ENCODE measurements around the gene COG5.

The COG5 gene

DNA sequence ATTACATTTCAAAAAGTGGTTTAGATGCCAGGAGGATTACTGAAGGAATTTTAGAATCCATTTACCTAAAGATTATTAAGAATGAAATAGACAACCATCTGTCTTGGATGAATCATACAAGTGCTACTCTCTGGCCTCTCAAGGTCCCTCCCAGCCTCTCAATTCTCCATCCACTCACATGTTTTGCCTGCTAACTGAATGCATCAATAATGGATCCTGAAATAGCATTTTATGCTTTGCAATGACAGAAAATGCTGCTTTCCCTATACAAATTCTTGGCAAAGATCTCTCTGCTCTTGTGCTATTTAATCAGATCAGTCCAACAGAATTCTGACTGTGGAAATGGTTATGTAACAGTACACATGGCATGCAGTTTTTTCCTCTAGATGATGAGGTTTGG lies 326.9 kb downstream of the COG5 start:
- no peak for TF ChIP-seq GABPA (IDR thresholded peaks at IDR 0.05; ENCODE audit: low read depth)
- TF ChIP-seq POLR2AphosphoS5 (IDR thresholded peaks at IDR 0.05; ENCODE audit: low read depth) = no peak
- no peak for TF ChIP-seq SPI1 (IDR thresholded peaks at IDR 0.05; ENCODE audit: borderline replicate concordance, low read depth)
- TF ChIP-seq, protein P1, sequence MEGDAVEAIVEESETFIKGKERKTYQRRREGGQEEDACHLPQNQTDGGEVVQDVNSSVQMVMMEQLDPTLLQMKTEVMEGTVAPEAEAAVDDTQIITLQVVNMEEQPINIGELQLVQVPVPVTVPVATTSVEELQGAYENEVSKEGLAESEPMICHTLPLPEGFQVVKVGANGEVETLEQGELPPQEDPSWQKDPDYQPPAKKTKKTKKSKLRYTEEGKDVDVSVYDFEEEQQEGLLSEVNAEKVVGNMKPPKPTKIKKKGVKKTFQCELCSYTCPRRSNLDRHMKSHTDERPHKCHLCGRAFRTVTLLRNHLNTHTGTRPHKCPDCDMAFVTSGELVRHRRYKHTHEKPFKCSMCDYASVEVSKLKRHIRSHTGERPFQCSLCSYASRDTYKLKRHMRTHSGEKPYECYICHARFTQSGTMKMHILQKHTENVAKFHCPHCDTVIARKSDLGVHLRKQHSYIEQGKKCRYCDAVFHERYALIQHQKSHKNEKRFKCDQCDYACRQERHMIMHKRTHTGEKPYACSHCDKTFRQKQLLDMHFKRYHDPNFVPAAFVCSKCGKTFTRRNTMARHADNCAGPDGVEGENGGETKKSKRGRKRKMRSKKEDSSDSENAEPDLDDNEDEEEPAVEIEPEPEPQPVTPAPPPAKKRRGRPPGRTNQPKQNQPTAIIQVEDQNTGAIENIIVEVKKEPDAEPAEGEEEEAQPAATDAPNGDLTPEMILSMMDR (IDR thresholded peaks at IDR 0.05; ENCODE audit: insufficient read depth, low read length) = no peak
- TF ChIP-seq, protein P2, sequence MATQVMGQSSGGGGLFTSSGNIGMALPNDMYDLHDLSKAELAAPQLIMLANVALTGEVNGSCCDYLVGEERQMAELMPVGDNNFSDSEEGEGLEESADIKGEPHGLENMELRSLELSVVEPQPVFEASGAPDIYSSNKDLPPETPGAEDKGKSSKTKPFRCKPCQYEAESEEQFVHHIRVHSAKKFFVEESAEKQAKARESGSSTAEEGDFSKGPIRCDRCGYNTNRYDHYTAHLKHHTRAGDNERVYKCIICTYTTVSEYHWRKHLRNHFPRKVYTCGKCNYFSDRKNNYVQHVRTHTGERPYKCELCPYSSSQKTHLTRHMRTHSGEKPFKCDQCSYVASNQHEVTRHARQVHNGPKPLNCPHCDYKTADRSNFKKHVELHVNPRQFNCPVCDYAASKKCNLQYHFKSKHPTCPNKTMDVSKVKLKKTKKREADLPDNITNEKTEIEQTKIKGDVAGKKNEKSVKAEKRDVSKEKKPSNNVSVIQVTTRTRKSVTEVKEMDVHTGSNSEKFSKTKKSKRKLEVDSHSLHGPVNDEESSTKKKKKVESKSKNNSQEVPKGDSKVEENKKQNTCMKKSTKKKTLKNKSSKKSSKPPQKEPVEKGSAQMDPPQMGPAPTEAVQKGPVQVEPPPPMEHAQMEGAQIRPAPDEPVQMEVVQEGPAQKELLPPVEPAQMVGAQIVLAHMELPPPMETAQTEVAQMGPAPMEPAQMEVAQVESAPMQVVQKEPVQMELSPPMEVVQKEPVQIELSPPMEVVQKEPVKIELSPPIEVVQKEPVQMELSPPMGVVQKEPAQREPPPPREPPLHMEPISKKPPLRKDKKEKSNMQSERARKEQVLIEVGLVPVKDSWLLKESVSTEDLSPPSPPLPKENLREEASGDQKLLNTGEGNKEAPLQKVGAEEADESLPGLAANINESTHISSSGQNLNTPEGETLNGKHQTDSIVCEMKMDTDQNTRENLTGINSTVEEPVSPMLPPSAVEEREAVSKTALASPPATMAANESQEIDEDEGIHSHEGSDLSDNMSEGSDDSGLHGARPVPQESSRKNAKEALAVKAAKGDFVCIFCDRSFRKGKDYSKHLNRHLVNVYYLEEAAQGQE (IDR thresholded peaks at IDR 0.05; ENCODE audit: insufficient replicate concordance, low read depth) = no peak
- Histone ChIP-seq H3K27me3 (ENCODE audit: insufficient read depth, poor library complexity, severe bottlenecking) (no peaks in the 10 kb centered on the region), H3K4me3 (replicated peaks; ENCODE audit: insufficient read depth, low read length) (no peak overlapping the region), H3K27ac (replicated peaks) (no peak overlapping the region)
- DNase-seq (ENCODE audit: low read depth in 1 of 2, low spot score in 1 of 2) = no peak

DNA sequence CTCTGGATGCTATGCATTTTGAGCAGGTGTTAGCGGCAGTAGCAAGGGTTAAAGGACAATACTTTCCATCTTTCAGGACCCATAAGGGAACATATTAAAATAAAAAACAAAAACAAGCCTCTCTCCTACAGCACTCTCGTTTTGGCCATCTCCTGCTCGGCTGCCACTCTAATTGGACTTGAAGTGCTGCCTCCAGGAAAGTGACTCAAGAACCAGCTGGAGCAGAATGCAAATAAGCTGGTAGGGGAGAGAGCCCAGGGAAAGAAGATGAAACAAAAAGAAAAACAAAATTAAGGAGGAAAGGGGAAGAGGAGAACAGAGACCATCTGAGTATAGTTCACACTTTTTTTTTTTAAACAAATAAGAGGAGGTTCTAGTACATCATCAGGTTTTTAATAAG lies 329.3 kb downstream of the COG5 start:
- TF ChIP-seq, protein P2 (IDR thresholded peaks at IDR 0.05; ENCODE audit: insufficient replicate concordance, low read depth) = no peak
- TF ChIP-seq, protein P1 (IDR thresholded peaks at IDR 0.05; ENCODE audit: insufficient read depth, low read length) = no peak
- no peak for TF ChIP-seq POLR2AphosphoS5 (IDR thresholded peaks at IDR 0.05; ENCODE audit: low read depth)
- no peak for TF ChIP-seq SPI1 (IDR thresholded peaks at IDR 0.05; ENCODE audit: borderline replicate concordance, low read depth)
- TF ChIP-seq GABPA (IDR thresholded peaks at IDR 0.05; ENCODE audit: low read depth) = no peak
- H3K27ac ChIP-seq (replicated peaks) = no peak overlapping the region
- DNase-seq (ENCODE audit: low read depth in 1 of 2, low spot score in 1 of 2) = no peak
- H3K4me3 ChIP-seq (replicated peaks; ENCODE audit: insufficient read depth, low read length) = no peak overlapping the region
- no peaks in the 10 kb centered on the region for H3K27me3 ChIP-seq (ENCODE audit: insufficient read depth, poor library complexity, severe bottlenecking)

DNA sequence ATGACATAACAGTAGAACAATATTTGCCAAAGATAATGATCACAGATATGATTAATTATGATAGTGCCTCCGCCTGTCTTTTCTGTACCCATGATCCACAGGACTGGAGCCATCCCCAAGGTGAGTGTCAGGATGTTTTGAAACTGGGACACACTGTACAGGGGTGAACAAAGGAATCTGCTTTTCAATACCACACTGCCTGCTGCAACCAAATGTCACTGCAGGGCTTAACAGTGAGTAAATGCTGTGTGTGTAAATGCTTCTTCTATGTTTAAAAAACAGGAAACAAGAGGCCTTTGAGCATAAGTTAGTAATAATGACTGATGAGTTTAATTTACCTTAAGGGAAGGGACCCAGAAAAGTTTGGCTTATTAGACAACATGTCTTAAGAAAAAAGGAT lies 329.7 kb downstream of the COG5 start:
- no peak overlapping the region for H3K4me3 ChIP-seq (replicated peaks; ENCODE audit: insufficient read depth, low read length)
- TF ChIP-seq POLR2AphosphoS5 (IDR thresholded peaks at IDR 0.05; ENCODE audit: low read depth) (no peak), GABPA (IDR thresholded peaks at IDR 0.05; ENCODE audit: low read depth) (no peak), SPI1 (IDR thresholded peaks at IDR 0.05; ENCODE audit: borderline replicate concordance, low read depth) (no peak)
- TF ChIP-seq, protein P2 (IDR thresholded peaks at IDR 0.05; ENCODE audit: insufficient replicate concordance, low read depth) = no peak
- TF ChIP-seq, protein P1 (IDR thresholded peaks at IDR 0.05; ENCODE audit: insufficient read depth, low read length) = no peak
- H3K27me3 ChIP-seq (ENCODE audit: insufficient read depth, poor library complexity, severe bottlenecking) = no peaks in the 10 kb centered on the region
- H3K27ac ChIP-seq (replicated peaks) = no peak overlapping the region
- no peak for DNase-seq (ENCODE audit: low read depth in 1 of 2, low spot score in 1 of 2)
